Measurements from ENCODE around the gene APCDD1.

GRCh38 chr18:10459587-10459986 lies 5.2 kb downstream of the APCDD1 start:
- TF ChIP-seq CTCF (IDR thresholded peaks at IDR 0.05) = no peak
- no peak for TF ChIP-seq POLR2A (IDR thresholded peaks at IDR 0.05; ENCODE audit: low read depth)
